HepG2 (cell line): Measurements from ENCODE around the gene CA7. TPM values are rescaled to one million over a fixed set of nuclear protein-coding genes. Genes with fewer than 3 reads are reported as not detected.

Source experiments
- BRCA1 ChIP-seq: sonication (generic); formaldehyde crosslinking; IDR thresholded peaks from 2 replicates; pipeline ENCODE4 v1.4.0; 2020; ENCODE audit warnings: missing genetic modification reagents
- LCORL ChIP-seq, 2 experiments: fragments of 450-650 bp in 1 of 2; sonication (generic) in 1 of 2; formaldehyde crosslinking in 1 of 2; IDR thresholded peaks; 2 replicates each; pipeline versions ENCODE4 v1.5.0 to v1.6.1; 2017 to 2020; ENCODE audit warnings: antibody characterized with exemption in 1 of 2, missing genetic modification reagents in 1 of 2
- LRRFIP1 ChIP-seq: sonication (generic); formaldehyde crosslinking; conservative IDR thresholded peaks from 2 replicates; pipeline ENCODE4 v1.4.0; 2020; ENCODE audit warnings: missing genetic modification reagents
- MYPOP ChIP-seq: sonication (generic); formaldehyde crosslinking; IDR thresholded peaks from 2 replicates; pipeline ENCODE4 v1.8.1; 2023; ENCODE audit warnings: mild to moderate bottlenecking, moderate library complexity, missing genetic modification reagents
- PAXIP1 ChIP-seq: sonication (generic); formaldehyde crosslinking; conservative IDR thresholded peaks from 2 replicates; pipeline ENCODE4 v1.4.0; 2020; ENCODE audit warnings: mild to moderate bottlenecking, missing genetic modification reagents, moderate library complexity
- SALL1 ChIP-seq: sonication (generic); formaldehyde crosslinking; IDR thresholded peaks from 2 replicates; pipeline ENCODE4 v1.8.0; 2022; ENCODE audit warnings: mild to moderate bottlenecking, missing genetic modification reagents
- TRAFD1 ChIP-seq: sonication (generic); formaldehyde crosslinking; IDR thresholded peaks from 2 replicates; pipeline ENCODE4 v1.5.1; 2020; ENCODE audit warnings: missing genetic modification reagents, mild to moderate bottlenecking, borderline replicate concordance
- ZBTB25 ChIP-seq: IDR thresholded peaks from 2 replicates; pipeline ENCODE4 v1.6.1; 2018; ENCODE audit warnings: missing genetic modification reagents
- ZNF251 ChIP-seq: sonication (generic); formaldehyde crosslinking; IDR thresholded peaks from 2 replicates; pipeline ENCODE4 v1.9.0; 2021; ENCODE audit warnings: mild to moderate bottlenecking, missing genetic modification reagents
- ZNF646 ChIP-seq: sonication (generic); formaldehyde crosslinking; IDR thresholded peaks from 2 replicates; pipeline ENCODE4 v1.9.0; 2021; ENCODE audit warnings: mild to moderate bottlenecking, missing genetic modification reagents
- polyA plus RNA-seq, 8 experiments: library from polyadenylated mRNA; depleted of rRNA in 3 of 8; stranded (reverse) in 7 of 8; unstranded in 1 of 8; fragments of >200 nt; fragmentation: Illumina TruSeq in 4 of 8; extraction: Trizol in 4 of 8; gene quantifications; 2 replicates each; pipeline versions ENCODE4 v1.2.1 to v1.2.3, GENCODE V29; 2011 to 2016; ENCODE audit warnings: low read depth in 4 of 8, missing spikeins in 1 of 8, mixed read lengths in 1 of 8; ENCODE audit not compliant: insufficient read depth in 1 of 8
- total RNA-seq, 5 experiments: library from RNA; depleted of rRNA; stranded (reverse); fragments of >200 nt; fragmentation: Illumina TruSeq; extraction: Trizol; gene quantifications; 2 replicates each; pipeline ENCODE4 v1.2.3, GENCODE V29; 2016; ENCODE audit warnings: low read depth in 1 of 5

CA7 gene
- total and polyA plus RNA-seq, 2 of the 13 experiments (the other 11 are each of a cell fraction or from before 2014, with no cell fraction given), result not detected

- peak; percentile 88; the same call in 1 of the 2 replicates for TF ChIP-seq ZNF251 (CRISPR knock-in tag)
- peak; percentile 90 for TF ChIP-seq MYPOP
- no peak for TF ChIP-seq LRRFIP1
- no peak for TF ChIP-seq ZNF646 (CRISPR knock-in tag)
- peak; percentile 69; the same call in 1 of the 2 replicates for TF ChIP-seq BRCA1 (CRISPR knock-in tag)
- no peak for TF ChIP-seq LCORL (IDR thresholded peaks at IDR 0.05)
- peak; percentile 85; the same call in 1 of the 2 replicates for TF ChIP-seq LCORL (CRISPR knock-in tag; IDR thresholded peaks at IDR 0.05)
- peak; percentile 92; the same call in 1 of the 2 replicates for TF ChIP-seq TRAFD1 (CRISPR knock-in tag)
- peak; percentile 87 for TF ChIP-seq SALL1 (CRISPR knock-in tag)
- peak; percentile 79 for TF ChIP-seq ZBTB25 (CRISPR knock-in tag)
- TF ChIP-seq PAXIP1 (CRISPR knock-in tag), result peak; percentile 57
These were observed 36.2 kb downstream of the CA7 start, which contains the start of gene PDP2 (continued) for GRCh38 chr16:66880288-66881013.
